ENCODE data around the gene NID2. TPM values are rescaled to one million over a fixed set of nuclear protein-coding genes. Genes with fewer than 3 reads are reported as not detected.

NID2 gene
- total and polyA plus RNA-seq, 2 donors (not counting 1 experiment from before 2014, with no cell fraction given): 181 to 2,513 TPM

GRCh38 chr14:52086711-52087110 lies 17.9 kb upstream of the NID2 start:
- Histone ChIP-seq H3K27me3 (ENCODE audit: control insufficient read depth, insufficient read depth, low read length) (no peaks in the 10 kb centered on the region), H3K79me2 (ENCODE audit: control insufficient read depth, insufficient read depth, low read length) (no peaks in the 10 kb centered on the region), H3K4me2 (ENCODE audit: extremely low read depth, insufficient read depth, low read length) (peak overlapping the region; percentile 30), H3K27ac (ENCODE audit: insufficient read depth, low read length) (no peak overlapping the region), H3K36me3 (ENCODE audit: control insufficient read depth, insufficient read depth, low read length) (no peaks in the 10 kb centered on the region), H4K20me1 (ENCODE audit: control insufficient read depth, extremely low read depth, insufficient read depth, low read length) (no peaks in the 10 kb centered on the region), H3K9me3 (ENCODE audit: control insufficient read depth, insufficient read depth, low read depth, low read length) (no peaks in the 10 kb centered on the region), H2AFZ (ENCODE audit: low read length) (no peak overlapping the region), H3K4me1 (ENCODE audit: control insufficient read depth, extremely low read depth, insufficient read depth, low read length) (peaks cover 9% of the 10 kb centered on the region), H3K9ac (ENCODE audit: insufficient read depth, low read length) (no peak overlapping the region), H3K4me3 (replicated peaks in 1 of 4; ENCODE audit: control extremely low read depth in 1 of 4, insufficient read depth in 1 of 4, low read depth in 3 of 4, low read length in 4 of 4) (no peak overlapping the region)
- TF ChIP-seq EZH2 (IDR thresholded peaks at IDR 0.05; ENCODE audit: low read length, missing control alignments): no peak
- TF ChIP-seq CTCF (conservative IDR thresholded peaks at IDR 0.05 in 1 of 2, IDR thresholded peaks at IDR 0.05 in 1 of 2; ENCODE audit: low read depth in 1 of 2, low read length in 2 of 2): no peak
- peak; percentile 55 to 68 for DNase-seq (ENCODE audit: low read depth in 2 of 2)

GRCh38 chr14:52082903-52083302 lies 14.0 kb upstream of the NID2 start:
- no peaks in the 10 kb centered on the region for H3K36me3 ChIP-seq (ENCODE audit: control insufficient read depth, insufficient read depth, low read length)
- H3K9ac ChIP-seq (ENCODE audit: insufficient read depth, low read length): no peak overlapping the region
- H3K27ac ChIP-seq (ENCODE audit: insufficient read depth, low read length): no peak overlapping the region
- no peak overlapping the region for H3K4me3 ChIP-seq (replicated peaks in 1 of 4; ENCODE audit: control extremely low read depth in 1 of 4, insufficient read depth in 1 of 4, low read depth in 3 of 4, low read length in 4 of 4)
- TF ChIP-seq CTCF (conservative IDR thresholded peaks at IDR 0.05 in 1 of 2, IDR thresholded peaks at IDR 0.05 in 1 of 2; ENCODE audit: low read depth in 1 of 2, low read length in 2 of 2): no peak
- TF ChIP-seq EZH2 (IDR thresholded peaks at IDR 0.05; ENCODE audit: low read length, missing control alignments): no peak
- H3K27me3 ChIP-seq (ENCODE audit: control insufficient read depth, insufficient read depth, low read length): no peaks in the 10 kb centered on the region
- no peak overlapping the region for H2AFZ ChIP-seq (ENCODE audit: low read length)
- H3K4me1 ChIP-seq (ENCODE audit: control insufficient read depth, extremely low read depth, insufficient read depth, low read length): peaks cover 36% of the 10 kb centered on the region
- H4K20me1 ChIP-seq (ENCODE audit: control insufficient read depth, extremely low read depth, insufficient read depth, low read length): no peaks in the 10 kb centered on the region
- H3K79me2 ChIP-seq (ENCODE audit: control insufficient read depth, insufficient read depth, low read length): no peaks in the 10 kb centered on the region
- peak in 1 of 2 donors; percentile 64 for DNase-seq (ENCODE audit: low read depth in 2 of 2)
- no peaks in the 10 kb centered on the region for H3K9me3 ChIP-seq (ENCODE audit: control insufficient read depth, insufficient read depth, low read depth, low read length)
- no peak overlapping the region for H3K4me2 ChIP-seq (ENCODE audit: extremely low read depth, insufficient read depth, low read length)

- H3K9me3 ChIP-seq (ENCODE audit: control insufficient read depth, insufficient read depth, low read depth, low read length): no peaks in the 10 kb centered on the region
- no peak overlapping the region for H3K9ac ChIP-seq (ENCODE audit: insufficient read depth, low read length)
- H2AFZ ChIP-seq (ENCODE audit: low read length): no peak overlapping the region
- H3K4me1 ChIP-seq (ENCODE audit: control insufficient read depth, extremely low read depth, insufficient read depth, low read length): peaks cover 37% of the 10 kb centered on the region
- no peaks in the 10 kb centered on the region for H3K27me3 ChIP-seq (ENCODE audit: control insufficient read depth, insufficient read depth, low read length)
- H3K4me2 ChIP-seq (ENCODE audit: extremely low read depth, insufficient read depth, low read length): peak overlapping the region; percentile 56
- H4K20me1 ChIP-seq (ENCODE audit: control insufficient read depth, extremely low read depth, insufficient read depth, low read length): no peaks in the 10 kb centered on the region
- H3K4me3 ChIP-seq (replicated peaks in 1 of 4; ENCODE audit: control extremely low read depth in 1 of 4, insufficient read depth in 1 of 4, low read depth in 3 of 4, low read length in 4 of 4): no peak overlapping the region
- TF ChIP-seq EZH2 (IDR thresholded peaks at IDR 0.05; ENCODE audit: low read length, missing control alignments): no peak
- H3K27ac ChIP-seq (ENCODE audit: insufficient read depth, low read length): peak overlapping the region; percentile 86
- H3K79me2 ChIP-seq (ENCODE audit: control insufficient read depth, insufficient read depth, low read length): no peaks in the 10 kb centered on the region
- no peak for DNase-seq (ENCODE audit: low read depth in 2 of 2)
- no peaks in the 10 kb centered on the region for H3K36me3 ChIP-seq (ENCODE audit: control insufficient read depth, insufficient read depth, low read length)
Observed at GRCh38 chr14:52081964-52082363, 13.1 kb upstream of the NID2 start.
